B cell (primary cell): ENCODE measurements around the gene KCNJ12. TPM values are rescaled to one million over a fixed set of nuclear protein-coding genes. Genes with fewer than 3 reads are reported as not detected.

Source experiments
- ATAC-seq: fragments of 200-7000 bp; cut with Tn5 transposase; one replicate; pipeline ENCODE4 v1.10.0; 2021; ENCODE audit warnings: low read depth, mild to moderate bottlenecking, moderate number of reproducible peaks, moderate library complexity
- CTCF ChIA-PET: fragments of 350-600 bp; sonication (Branson Sonifier 250); formaldehyde crosslinking; loops from one replicate; lab custom pipeline; 2021; ENCODE audit warnings: antibody characterized with exemption, inconsistent platforms; lab: Charles Lee
- POLR2A ChIA-PET: fragments of 350-600 bp; sonication (Branson Sonifier 250); formaldehyde crosslinking; loops from one replicate; lab custom pipeline; 2021; ENCODE audit warnings: antibody characterized with exemption; lab: Charles Lee
- DNase-seq: peaks from one replicate; pipeline ENCODE4 v3.0.0; 2013
- H2AFZ ChIP-seq: 2 replicates; pipeline ENCODE4 v1.6.1; 2012; ENCODE audit warnings: mild to moderate bottlenecking, low read depth, low read length; ENCODE audit not compliant: insufficient read depth, poor library complexity, severe bottlenecking
- H3K27ac ChIP-seq, 2 donors: 1 replicate in 1 of 2; 2 replicates in 1 of 2; pipeline ENCODE4 v1.5.1; 2012 to 2013; ENCODE audit warnings: low read length in 2 of 2, mild to moderate bottlenecking in 2 of 2, moderate library complexity in 1 of 2
- H3K27me3 ChIP-seq, 4 experiments: fragments of 200-600 bp in 1 of 4; sonication (generic) in 1 of 4; replicated peaks in 1 of 4; 1 replicate in 2 of 4; 2 replicates in 2 of 4; pipeline versions ENCODE4 v1.6.1 to v1.7.0; 2013 to 2016; ENCODE audit warnings: low read length in 3 of 4, mild to moderate bottlenecking in 2 of 4, mixed read lengths in 1 of 4, moderate library complexity in 1 of 4; ENCODE audit not compliant: insufficient read depth in 4 of 4, control insufficient read depth in 3 of 4; ENCODE audit errors: control extremely low read depth in 1 of 4
- H3K36me3 ChIP-seq, 2 experiments: replicated peaks in 1 of 2; 1 replicate in 1 of 2; 2 replicates in 1 of 2; pipeline versions ENCODE4 v1.6.1 to v1.7.1; 2013; ENCODE audit warnings: low read length in 1 of 2; ENCODE audit not compliant: insufficient read depth in 2 of 2, control insufficient read depth in 1 of 2; ENCODE audit errors: control extremely low read depth in 1 of 2, extremely low read depth in 1 of 2
- H3K4me1 ChIP-seq, 2 donors: fragments of 200-600 bp in 1 of 2; sonication (generic) in 1 of 2; 1 replicate in 1 of 2; 2 replicates in 1 of 2; pipeline versions ENCODE4 v1.5.1 to v1.6.1; 2013 to 2017; ENCODE audit warnings: low read length in 2 of 2; ENCODE audit not compliant: control insufficient read depth in 2 of 2, insufficient read depth in 2 of 2
- H3K4me2 ChIP-seq: replicated peaks from 2 replicates; pipeline ENCODE3; 2012; ENCODE audit warnings: mild to moderate bottlenecking, low read depth, low read length; ENCODE audit not compliant: poor library complexity, severe bottlenecking
- H3K4me3 ChIP-seq, 5 experiments: fragments of 200-600 bp in 1 of 5; sonication (generic) in 1 of 5; 1 replicate in 3 of 5; 2 replicates in 2 of 5; pipeline versions ENCODE4 v1.5.1 to v1.7.0; 2011 to 2016; ENCODE audit warnings: low read length in 4 of 5, mild to moderate bottlenecking in 4 of 5, low read depth in 2 of 5, control low read depth in 1 of 5, moderate library complexity in 1 of 5; ENCODE audit not compliant: insufficient read depth in 1 of 5; ENCODE audit errors: control extremely low read depth in 1 of 5, extremely low read depth in 1 of 5
- H3K79me2 ChIP-seq: fragments of 200-600 bp; sonication (generic); one replicate; pipeline ENCODE4 v1.6.0; 2016; ENCODE audit warnings: low read length; ENCODE audit not compliant: control insufficient read depth, insufficient read depth
- H3K9ac ChIP-seq: fragments of 200-600 bp; sonication (generic); 2 replicates; pipeline ENCODE4 v1.6.1; 2017; ENCODE audit warnings: mild to moderate bottlenecking, low read length, moderate library complexity
- H3K9me3 ChIP-seq, 3 donors: one replicate each; pipeline versions ENCODE4 v1.6.1 to v1.7.1; 2013; ENCODE audit warnings: low read length in 2 of 3; ENCODE audit not compliant: control insufficient read depth in 2 of 3, insufficient read depth in 1 of 3; ENCODE audit errors: control extremely low read depth in 1 of 3
- H4K20me1 ChIP-seq: 2 replicates; pipeline ENCODE4 v1.6.0; 2012; ENCODE audit warnings: mild to moderate bottlenecking, low read length; ENCODE audit not compliant: insufficient read depth, control insufficient read depth, poor library complexity, severe bottlenecking
- H3K27ac Mint-ChIP-seq: one replicate; pipeline ENCODE4 v1.8.0; 2021; ENCODE audit warnings: mixed read lengths
- H3K27me3 Mint-ChIP-seq: one replicate; pipeline ENCODE4 v1.8.0; 2021; ENCODE audit warnings: mixed read lengths
- H3K4me1 Mint-ChIP-seq: one replicate; pipeline ENCODE4 v1.8.0; 2021; ENCODE audit warnings: mixed read lengths
- H3K4me3 Mint-ChIP-seq: one replicate; pipeline ENCODE4 v1.8.0; 2021; ENCODE audit warnings: mixed read lengths
- H3K9me3 Mint-ChIP-seq: one replicate; pipeline ENCODE4 v1.8.0; 2022; ENCODE audit warnings: mixed read lengths; ENCODE audit not compliant: insufficient read depth
- CTCF ChIP-seq: fragments of 200-600 bp; IDR thresholded peaks from one replicate; pipeline ENCODE4 v1.8.0; 2022; ENCODE audit warnings: antibody characterized with exemption, mild to moderate bottlenecking
- EZH2 ChIP-seq: IDR thresholded peaks from 2 replicates; pipeline ENCODE4 v1.6.1; 2012; ENCODE audit warnings: borderline replicate concordance, low read depth, mild to moderate bottlenecking, moderate library complexity, low read length; ENCODE audit not compliant: insufficient read depth, poor library complexity, severe bottlenecking
- WGBS: methylation state at CpG from one replicate; pipeline ENCODE4 v1.1.5; 2013; ENCODE audit warnings: missing lambda C conversion rate; ENCODE audit not compliant: insufficient coverage; 5-methylcytosine and 5-hydroxymethylcytosine counted together
- intact Hi-C: fragments of 100-400 bp; cut with micrococcal nuclease; formaldehyde crosslinking; loops from one replicate; pipeline ENCODE4 v1.10.0; 2022
- polyA plus RNA-seq: library from polyadenylated mRNA; depleted of rRNA; stranded (reverse); fragments of >200 nt; gene quantifications from 2 replicates; pipeline ENCODE4 v1.2.3, GENCODE V29; 2012
- total RNA-seq, 2 donors: library from RNA; stranded (reverse); fragments of 120-200 nt in 1 of 2; gene quantifications; 1 replicate in 1 of 2; 2 replicates in 1 of 2; pipeline versions ENCODE4 v1.2.3 to v1.2.4, GENCODE V29; 2013 to 2022

KCNJ12 gene
- total and polyA plus RNA-seq, 2 donors (not counting 1 experiment from before 2014, with no cell fraction given), result not detected

DNA sequence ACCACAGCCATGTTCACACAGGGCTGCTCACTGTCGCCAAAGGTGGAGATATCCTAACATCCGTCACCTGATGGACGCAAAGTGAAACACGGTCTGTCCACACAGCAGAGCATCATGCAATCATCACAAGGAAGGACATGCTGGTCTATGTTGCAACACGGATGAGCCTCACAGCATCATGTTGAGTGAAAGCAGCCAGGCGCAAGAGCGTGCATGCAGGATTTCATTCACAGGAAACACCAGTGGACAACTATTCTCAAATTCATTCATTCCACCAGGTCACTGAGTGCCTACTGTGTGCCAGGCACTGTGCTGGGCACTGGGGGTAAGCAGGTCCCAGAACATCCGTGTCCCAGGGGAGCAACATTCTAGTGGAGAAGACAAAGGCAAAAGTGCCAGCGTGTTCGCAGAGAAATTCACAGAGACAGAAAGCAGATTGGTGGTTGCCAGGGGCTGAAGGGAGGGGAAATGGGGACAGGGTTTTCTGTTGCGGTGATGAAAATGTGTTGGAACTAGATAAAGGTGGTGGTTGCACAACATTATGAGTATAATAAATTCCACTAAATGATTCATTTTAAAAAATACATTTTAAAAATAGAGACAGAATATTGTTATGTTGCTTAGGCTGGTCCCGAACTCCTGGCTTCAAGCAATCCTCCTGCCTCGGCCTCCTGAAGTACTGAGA, 22.7 kb upstream of the KCNJ12 start:
- Histone ChIP-seq H3K27ac (no peak overlapping the region), H3K9ac (no peak overlapping the region), H3K36me3 (no peaks in the 10 kb centered on the region), H3K79me2 (no peaks in the 10 kb centered on the region), H3K9me3 (no peaks in the 10 kb centered on the region), H2AFZ (no peak overlapping the region), H3K4me2 (no peak overlapping the region), H4K20me1 (no peaks in the 10 kb centered on the region), H3K4me1 (no peaks in the 10 kb centered on the region), H3K27me3 (no peaks in the 10 kb centered on the region), H3K4me3 (no peak overlapping the region)
- TF ChIP-seq CTCF (no peak), EZH2 (no peak)
- DNase-seq, result no peak
- ChIA-PET CTCF (no interaction called here), POLR2A (no interaction called here)
- no peaks in the 10 kb centered on the region for H3K27me3 Mint-ChIP-seq
- H3K4me1 Mint-ChIP-seq, result peaks cover 4% of the 10 kb centered on the region
- 65% methylated on average over 9 of the region's 13 CpGs for WGBS
- H3K4me3 Mint-ChIP-seq, result no peak overlapping the region
- intact Hi-C loops, result no loop called here
- H3K9me3 Mint-ChIP-seq, result no peaks in the 10 kb centered on the region
- H3K27ac Mint-ChIP-seq, result no peak overlapping the region
- ATAC-seq, result no peak

GRCh38 chr17:21354796-21355385, 21.3 kb upstream of the KCNJ12 start:
- H3K4me3 Mint-ChIP-seq, result no peak overlapping the region
- H3K4me1 ChIP-seq, result no peaks in the 10 kb centered on the region
- H3K27ac Mint-ChIP-seq, result no peak overlapping the region
- intact Hi-C loops, result no loop called here
- peaks cover under 1% of the 10 kb centered on the region for H3K4me1 Mint-ChIP-seq
- WGBS, result 92% methylated on average over 12 of the region's 13 CpGs
- no peak overlapping the region for H3K4me3 ChIP-seq
- no peak overlapping the region for H3K9ac ChIP-seq
- peaks cover 3% of the 10 kb centered on the region for H3K27me3 Mint-ChIP-seq
- DNase-seq, result no peak
- no peaks in the 10 kb centered on the region for H3K36me3 ChIP-seq
- TF ChIP-seq EZH2 (no peak), CTCF (no peak)
- no peak overlapping the region for H3K4me2 ChIP-seq
- POLR2A ChIA-PET, result no interaction called here
- no peak for ATAC-seq
- H4K20me1 ChIP-seq, result no peaks in the 10 kb centered on the region
- H3K9me3 ChIP-seq, result no peaks in the 10 kb centered on the region
- no peaks in the 10 kb centered on the region for H3K9me3 Mint-ChIP-seq
- CTCF ChIA-PET, result no interaction called here
- H3K79me2 ChIP-seq, result no peaks in the 10 kb centered on the region
- no peak overlapping the region for H2AFZ ChIP-seq
- H3K27me3 ChIP-seq, result no peaks in the 10 kb centered on the region
- no peak overlapping the region for H3K27ac ChIP-seq
